Activated B cell treated with CpG ODN at 0.5 μM for 24 hours (primary cell): Measurements from ENCODE around the gene RMND1. TPM values are rescaled to one million over a fixed set of nuclear protein-coding genes. Genes with fewer than 3 reads are reported as not detected.
"Not testable (repeated sequence)": the region's sequence is repeated elsewhere in the genome, so short reads cannot be mapped to it uniquely, and the experiment has no call there.

ENCODE experiments used
- ATAC-seq: fragments of 200-7000 bp; cut with Tn5 transposase; one replicate; pipeline ENCODE4 v1.10.0; 2021; ENCODE audit warnings: low read depth, mild to moderate bottlenecking, moderate library complexity
- CTCF ChIA-PET: fragments of 350-600 bp; sonication (Branson Sonifier 250); formaldehyde crosslinking; loops from one replicate; lab custom pipeline; 2021; ENCODE audit warnings: antibody characterized with exemption; lab: Charles Lee
- POLR2A ChIA-PET: fragments of 350-600 bp; sonication (Branson Sonifier 250); formaldehyde crosslinking; loops from one replicate; lab custom pipeline; 2021; ENCODE audit warnings: antibody characterized with exemption; lab: Charles Lee
- DNase-seq: peaks from one replicate; pipeline ENCODE4 v3.0.0; 2022
- H3K27ac Mint-ChIP-seq: one replicate; pipeline ENCODE4 v1.8.0; 2020; ENCODE audit warnings: mixed read lengths
- H3K27me3 Mint-ChIP-seq: one replicate; pipeline ENCODE4 v1.8.0; 2021; ENCODE audit warnings: mixed read lengths
- H3K36me3 Mint-ChIP-seq: one replicate; pipeline ENCODE4 v1.8.0; 2021; ENCODE audit warnings: low read depth, mixed read lengths
- H3K4me1 Mint-ChIP-seq: one replicate; pipeline ENCODE4 v1.8.0; 2021; ENCODE audit warnings: mixed read lengths
- H3K4me3 Mint-ChIP-seq: one replicate; pipeline ENCODE4 v1.8.0; 2020; ENCODE audit warnings: mild to moderate bottlenecking, mixed read lengths
- H3K9me3 Mint-ChIP-seq: one replicate; pipeline ENCODE4 v1.8.0; 2020; ENCODE audit warnings: mixed read lengths
- intact Hi-C: fragments of 100-400 bp; cut with micrococcal nuclease; formaldehyde crosslinking; loops from one replicate; pipeline ENCODE4 v1.15.1; 2024
- total RNA-seq: library from RNA; stranded (reverse); gene quantifications from 2 replicates; pipeline ENCODE4 v1.2.3, GENCODE V29; 2022
- TF ChIP-seq, protein P1 (sequence below): fragments of 200-600 bp; IDR thresholded peaks from one replicate; pipeline ENCODE4 v1.8.0; 2022; ENCODE audit warnings: antibody characterized with exemption, mild to moderate bottlenecking

The RMND1 gene
- total RNA-seq, 1 donor from 2014 or later, result 17.1 TPM

GRCh38 chr6:151388997-151389617 lies 62.8 kb downstream of the RMND1 start:
- TF ChIP-seq, protein P1, sequence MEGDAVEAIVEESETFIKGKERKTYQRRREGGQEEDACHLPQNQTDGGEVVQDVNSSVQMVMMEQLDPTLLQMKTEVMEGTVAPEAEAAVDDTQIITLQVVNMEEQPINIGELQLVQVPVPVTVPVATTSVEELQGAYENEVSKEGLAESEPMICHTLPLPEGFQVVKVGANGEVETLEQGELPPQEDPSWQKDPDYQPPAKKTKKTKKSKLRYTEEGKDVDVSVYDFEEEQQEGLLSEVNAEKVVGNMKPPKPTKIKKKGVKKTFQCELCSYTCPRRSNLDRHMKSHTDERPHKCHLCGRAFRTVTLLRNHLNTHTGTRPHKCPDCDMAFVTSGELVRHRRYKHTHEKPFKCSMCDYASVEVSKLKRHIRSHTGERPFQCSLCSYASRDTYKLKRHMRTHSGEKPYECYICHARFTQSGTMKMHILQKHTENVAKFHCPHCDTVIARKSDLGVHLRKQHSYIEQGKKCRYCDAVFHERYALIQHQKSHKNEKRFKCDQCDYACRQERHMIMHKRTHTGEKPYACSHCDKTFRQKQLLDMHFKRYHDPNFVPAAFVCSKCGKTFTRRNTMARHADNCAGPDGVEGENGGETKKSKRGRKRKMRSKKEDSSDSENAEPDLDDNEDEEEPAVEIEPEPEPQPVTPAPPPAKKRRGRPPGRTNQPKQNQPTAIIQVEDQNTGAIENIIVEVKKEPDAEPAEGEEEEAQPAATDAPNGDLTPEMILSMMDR, result no peak
- Mint-ChIP-seq H3K36me3 (peaks cover 11% of the 10 kb centered on the region), H3K27me3 (no peaks in the 10 kb centered on the region), H3K4me1 (peaks cover 55% of the 10 kb centered on the region), H3K4me3 (peak overlapping the region; percentile 89), H3K9me3 (no peaks in the 10 kb centered on the region), H3K27ac (peak overlapping the region; percentile 92)
- CTCF ChIA-PET, result interaction anchor here (1.0 to 1.2 kb wide), 3 partner anchors 10 to 65 kb away, joined by 3 to 7 read pairs (median 4); no protein-coding TSS in a partner anchor
- POLR2A ChIA-PET, result interaction anchor here (0.9 to 2.7 kb wide), 10 partner anchors 9 to 302 kb away, joined by 3 to 38 read pairs (median 7); partner anchors contain the start of gene RMND1
- ATAC-seq (no peak), DNase-seq (no peak)
- intact Hi-C loops, result loop anchor here (1.0 to 10.0 kb wide), 3 partner anchors 9 to 1616 kb away; partner anchors contain the start of gene MTRF1L

- Mint-ChIP-seq H3K27me3 (no peaks in the 10 kb centered on the region), H3K36me3 (peaks cover 15% of the 10 kb centered on the region), H3K4me1 (peaks cover 48% of the 10 kb centered on the region), H3K9me3 (no peaks in the 10 kb centered on the region), H3K27ac (peak overlapping the region; percentile 69), H3K4me3 (peak overlapping the region; percentile 46)
- ChIA-PET POLR2A (interaction anchor here (2.7 kb wide), 1 partner anchor 8 kb away, joined by 10 read pairs; no protein-coding TSS in a partner anchor), CTCF (no interaction called here)
- intact Hi-C loops, result loop anchor here (5.0 to 10.0 kb wide), 2 partner anchors 61 to 1617 kb away; partner anchors contain the start of gene MTRF1L
- TF ChIP-seq, protein P1, result no peak
- ATAC-seq (no peak), DNase-seq (no peak)
Measured at GRCh38 chr6:151388236-151388635, 63.7 kb downstream of the RMND1 start.

DNA sequence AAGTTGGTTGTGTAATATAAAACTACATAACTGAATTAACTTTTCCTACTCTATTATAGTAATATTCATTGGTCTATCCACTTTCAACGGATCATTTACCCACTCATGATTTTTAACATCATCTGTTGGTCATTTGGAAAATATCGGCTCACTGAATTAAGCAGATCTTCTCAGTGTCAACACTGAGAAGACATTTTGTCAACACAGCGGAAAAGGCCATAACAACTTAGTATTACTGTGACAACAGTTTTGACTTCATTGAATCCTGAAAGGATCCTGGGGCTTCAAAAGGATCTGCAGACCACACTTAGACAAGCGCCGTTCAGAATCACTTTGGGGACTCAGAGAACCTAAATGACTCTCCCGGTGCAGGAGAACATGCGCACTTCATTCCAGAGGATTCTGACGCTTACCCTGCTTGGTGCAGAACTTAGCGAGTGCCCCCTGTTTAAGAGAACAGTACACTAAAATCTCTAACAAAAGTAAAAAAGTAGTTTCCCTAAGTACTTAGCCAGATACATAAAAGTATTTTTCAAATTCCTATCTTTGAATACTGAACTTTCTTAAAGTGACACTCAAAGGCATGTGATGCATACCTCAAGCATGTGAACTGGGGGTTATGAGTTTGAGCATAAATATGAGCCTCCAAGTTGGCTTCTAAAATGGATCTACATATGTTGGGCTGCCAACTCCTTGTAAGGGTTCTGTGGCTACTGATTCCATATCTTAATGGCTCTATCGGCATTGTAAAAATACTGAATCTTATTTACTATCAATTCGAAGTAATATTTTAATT lies 64.6 kb downstream of the RMND1 start:
- H3K36me3 Mint-ChIP-seq, result peaks cover 15% of the 10 kb centered on the region
- ChIA-PET CTCF (no interaction called here), POLR2A (no interaction called here)
- H3K4me1 Mint-ChIP-seq, result peaks cover 40% of the 10 kb centered on the region
- no peak overlapping the region for H3K4me3 Mint-ChIP-seq
- ATAC-seq, result no peak
- no peak overlapping the region for H3K27ac Mint-ChIP-seq
- intact Hi-C loops, result loop anchor here (5.0 to 10.0 kb wide), 2 partner anchors 60 to 1617 kb away; partner anchors contain the start of gene MTRF1L
- no peaks in the 10 kb centered on the region for H3K9me3 Mint-ChIP-seq
- no peak for DNase-seq
- H3K27me3 Mint-ChIP-seq, result no peaks in the 10 kb centered on the region
- TF ChIP-seq, protein P1, result no peak

DNA sequence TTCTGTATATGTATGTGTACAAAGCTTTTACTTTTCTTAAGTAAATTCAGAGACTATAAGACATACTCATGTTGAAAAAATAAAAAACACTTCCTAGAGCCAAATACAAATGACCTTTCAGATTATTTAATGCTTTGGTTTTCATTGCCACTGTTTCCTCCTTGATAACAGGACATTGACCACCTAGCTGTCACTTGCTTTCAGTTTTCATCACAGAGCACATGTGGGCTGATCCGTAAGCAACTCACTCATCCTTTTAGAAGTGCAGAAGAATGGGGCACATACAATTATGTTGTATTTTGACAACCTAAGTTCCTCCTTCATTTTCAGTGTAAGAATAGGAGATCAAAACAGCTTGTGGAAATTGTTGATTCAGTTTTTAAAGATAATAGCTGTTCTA lies 66.7 kb downstream of the RMND1 start:
- Mint-ChIP-seq H3K4me1 (peaks cover 48% of the 10 kb centered on the region), H3K36me3 (peaks cover 11% of the 10 kb centered on the region), H3K27ac (peak overlapping the region; percentile 4), H3K27me3 (no peaks in the 10 kb centered on the region), H3K4me3 (no peak overlapping the region), H3K9me3 (no peaks in the 10 kb centered on the region)
- ChIA-PET POLR2A (interaction anchor here (0.9 kb wide), 1 partner anchor 67 kb away, joined by 3 read pairs; the partner anchor contains the start of gene RMND1), CTCF (no interaction called here)
- DNase-seq (no peak), ATAC-seq (no peak)
- intact Hi-C loops, result loop anchor here (5.0 to 10.0 kb wide), 2 partner anchors 58 to 1620 kb away; partner anchors contain the start of gene MTRF1L
- TF ChIP-seq, protein P1, result no peak

DNA sequence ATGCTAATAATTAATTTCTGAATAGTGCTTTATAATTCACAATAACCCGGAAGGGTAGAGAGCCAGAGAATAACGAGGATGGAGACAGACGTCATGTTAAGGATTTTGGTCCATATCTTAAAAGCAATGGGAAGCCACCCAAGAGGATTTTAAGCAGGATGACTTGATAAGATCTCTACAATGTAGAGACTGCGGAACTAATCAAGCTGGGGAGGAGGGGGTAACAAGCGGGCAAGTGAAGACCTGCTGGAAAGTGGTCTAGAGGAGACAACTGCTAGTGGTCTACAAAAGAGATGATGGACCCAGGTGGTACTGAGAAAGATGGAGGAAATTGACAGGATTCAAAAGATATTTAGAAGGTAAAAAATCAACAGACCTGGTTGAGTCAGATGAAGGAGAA lies 67.8 kb downstream of the RMND1 start:
- ATAC-seq (no peak), DNase-seq (no peak)
- intact Hi-C loops, result loop anchor here (10.0 kb wide), 1 partner anchor 1621 kb away; the partner anchor contains the start of gene MTRF1L
- Mint-ChIP-seq H3K4me1 (peaks cover 51% of the 10 kb centered on the region), H3K9me3 (no peaks in the 10 kb centered on the region), H3K27me3 (no peaks in the 10 kb centered on the region), H3K4me3 (no peak overlapping the region), H3K27ac (no peak overlapping the region), H3K36me3 (peaks cover 11% of the 10 kb centered on the region)
- ChIA-PET CTCF (no interaction called here), POLR2A (no interaction called here)
- TF ChIP-seq, protein P1, result no peak

DNA sequence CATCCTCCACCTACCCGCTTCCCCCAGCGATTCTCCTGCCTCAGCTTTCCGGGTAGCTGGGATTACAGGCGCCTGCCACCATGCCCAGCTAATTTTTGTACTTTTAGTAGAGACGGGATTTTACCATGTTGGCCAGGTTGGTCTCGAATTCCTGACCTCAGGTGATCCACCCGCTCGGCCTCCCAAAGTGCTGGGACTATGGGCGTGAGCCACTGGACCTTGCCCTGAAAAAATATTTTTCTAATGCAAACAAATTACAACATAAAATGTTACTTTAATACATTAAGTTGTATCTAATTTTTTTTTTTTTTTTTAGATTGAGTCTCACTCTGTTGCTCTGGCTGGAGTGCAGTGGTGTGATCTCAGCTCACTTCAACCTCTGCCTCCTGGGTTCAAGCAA lies 69.3 kb downstream of the RMND1 start:
- DNase-seq, H3K9me3 Mint-ChIP-seq, ATAC-seq, CTCF ChIA-PET, H3K27ac Mint-ChIP-seq, H3K4me3 Mint-ChIP-seq, H3K27me3 Mint-ChIP-seq: not testable (repeated sequence)
- Mint-ChIP-seq H3K36me3 (peaks cover 13% of the 10 kb centered on the region), H3K4me1 (peaks cover 52% of the 10 kb centered on the region)
- POLR2A ChIA-PET, result interaction anchor here (0.7 kb wide), 1 partner anchor 798 kb away, joined by 3 read pairs; no protein-coding TSS in a partner anchor
- intact Hi-C loops, result loop anchor here (10.0 kb wide), 1 partner anchor 1622 kb away; the partner anchor contains the start of gene MTRF1L
